OCI-LY3 (cell line): ENCODE results near the gene MAST1.

Source experiments
- H2AFZ ChIP-seq: fragments of 200-600, 300-600 bp; shearing (Covaris generic); 2 replicates; pipeline ENCODE4 v1.6.0; 2014; ENCODE audit warnings: antibody characterized with exemption, low read depth, low read length
- H3K27ac ChIP-seq: fragments of 200-600, 300-600 bp; sonication (generic); 2 replicates; pipeline ENCODE4 v1.5.1; 2014; ENCODE audit warnings: mild to moderate bottlenecking, low read length, moderate library complexity, mixed read lengths
- H3K27me3 ChIP-seq: fragments of 200-600, 300-600 bp; sonication (generic); 2 replicates; pipeline ENCODE4 v1.6.1; 2014; ENCODE audit warnings: low read depth, low read length, mixed read lengths
- H3K36me3 ChIP-seq: fragments of 200-600, 300-600 bp; sonication (generic); replicated peaks from 2 replicates; pipeline ENCODE3; 2014; ENCODE audit warnings: low read depth, low read length, mixed read lengths
- H3K4me1 ChIP-seq: fragments of 300-600, 200-600 bp; sonication (generic); 2 replicates; pipeline ENCODE4 v1.6.1; 2014; ENCODE audit warnings: low read length, mixed read lengths
- H3K4me2 ChIP-seq: fragments of 200-600, 300-600 bp; sonication (generic); 2 replicates; pipeline ENCODE4 v1.6.1; 2014; ENCODE audit warnings: low read length, mixed read lengths
- H3K4me3 ChIP-seq: fragments of 300-600, 200-600 bp; sonication (generic); 2 replicates; pipeline ENCODE4 v1.5.1; 2014; ENCODE audit warnings: antibody characterized with exemption, mild to moderate bottlenecking, low read length, moderate library complexity
- H3K79me2 ChIP-seq: fragments of 300-600, 200-600 bp; shearing (Covaris generic); 2 replicates; pipeline ENCODE4 v1.6.1; 2014; ENCODE audit warnings: mild to moderate bottlenecking, low read length, mixed read lengths
- H3K9ac ChIP-seq: fragments of 300-600, 200-600 bp; shearing (Covaris generic); 2 replicates; pipeline ENCODE4 v1.6.0; 2014; ENCODE audit warnings: mild to moderate bottlenecking, low read length, moderate library complexity
- H3K9me3 ChIP-seq: fragments of 200-600, 300-600 bp; shearing (Covaris generic); 2 replicates; pipeline ENCODE4 v1.6.1; 2014; ENCODE audit warnings: low read length, mixed read lengths; ENCODE audit not compliant: insufficient read depth
- H4K20me1 ChIP-seq: fragments of 200-600, 300-600 bp; sonication (generic); 2 replicates; pipeline ENCODE4 v1.6.1; 2016; ENCODE audit warnings: low read length, mixed read lengths; ENCODE audit not compliant: insufficient read depth
- CTCF ChIP-seq: fragments of 200-600, 300-600 bp; sonication (generic); IDR thresholded peaks from 2 replicates; pipeline ENCODE4 v1.5.1; 2014; ENCODE audit warnings: antibody characterized with exemption, low read length, low read depth
- EZH2phosphoT487 ChIP-seq: fragments of 200-600 bp; shearing (Covaris generic); IDR thresholded peaks from 2 replicates; pipeline ENCODE4 v1.6.1; 2018; ENCODE audit warnings: antibody characterized with exemption, mixed run types, low read depth

Gene MAST1

GRCh38 chr19:12833738-12834565 lies 4.4 kb upstream of the MAST1 start:
- Histone ChIP-seq H3K79me2 (no peaks in the 10 kb centered on the region), H3K4me2 (peak overlapping the region; percentile 86), H3K9me3 (no peaks in the 10 kb centered on the region), H3K27ac (no peak overlapping the region), H3K27me3 (peaks cover 21% of the 10 kb centered on the region), H3K4me3 (peak overlapping the region; percentile 90), H2AFZ (peak overlapping the region; percentile 91; the same call in 1 of the 2 replicates), H3K4me1 (peaks cover 22% of the 10 kb centered on the region), H4K20me1 (no peaks in the 10 kb centered on the region), H3K9ac (peak overlapping the region; percentile 69), H3K36me3 (no peaks in the 10 kb centered on the region)
- TF ChIP-seq EZH2phosphoT487 (no peak), CTCF (peak; percentile 19; the same call in 1 of the 2 replicates)

DNA sequence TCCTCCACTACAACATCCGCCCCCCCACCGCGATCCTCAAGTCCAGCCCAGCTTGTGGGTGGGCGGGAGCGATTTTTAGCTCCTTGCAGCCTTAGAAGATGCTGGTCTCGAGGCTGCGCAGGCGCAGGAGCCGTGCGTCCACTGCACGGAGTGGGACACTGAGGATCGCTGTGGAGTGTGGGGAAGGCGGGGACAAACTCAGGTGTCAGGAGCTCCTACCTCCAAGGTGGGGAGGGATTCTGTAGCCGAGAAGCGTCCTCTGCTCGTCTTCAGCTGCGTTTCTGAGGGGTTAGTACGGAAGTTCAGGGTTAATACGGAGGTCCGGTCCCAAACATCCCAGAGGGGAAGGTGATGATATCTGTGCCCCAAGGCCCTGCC lies 3.8 kb upstream of the MAST1 start, which contains the start of gene RTBDN:
Gene RTBDN, minus strand, starts transcription at position 14 of the 378 bp plus-strand sequence. CDS start 4,600 bp downstream, outside the sequence.
- H3K36me3 ChIP-seq: no peaks in the 10 kb centered on the region
- peak within 1 kb of the TSS; percentile 69 for H3K9ac ChIP-seq
- H3K9me3 ChIP-seq: no peaks in the 10 kb centered on the region
- H3K79me2 ChIP-seq: peaks cover 3% of the 10 kb centered on the region; the same call in 1 of the 2 replicates
- peak within 1 kb of the TSS; percentile 91; the same call in 1 of the 2 replicates for H2AFZ ChIP-seq
- H3K4me1 ChIP-seq: peaks cover 27% of the 10 kb centered on the region
- peaks cover 21% of the 10 kb centered on the region for H3K27me3 ChIP-seq
- peak within 1 kb of the TSS; percentile 86 for H3K4me2 ChIP-seq
- peak within 1 kb of the TSS; percentile 90 for H3K4me3 ChIP-seq
- H3K27ac ChIP-seq: no peak within 1 kb of the TSS
- TF ChIP-seq CTCF (no peak), EZH2phosphoT487 (no peak)
- H4K20me1 ChIP-seq: no peaks in the 10 kb centered on the region

GRCh38 chr19:12834976-12835757 lies 3.1 kb upstream of the MAST1 start:
- Histone ChIP-seq H3K4me1 (peaks cover 27% of the 10 kb centered on the region), H3K9ac (no peak overlapping the region), H3K36me3 (peaks cover 1% of the 10 kb centered on the region), H3K79me2 (peaks cover 3% of the 10 kb centered on the region; the same call in 1 of the 2 replicates), H2AFZ (no peak overlapping the region), H3K9me3 (no peaks in the 10 kb centered on the region), H3K4me2 (no peak overlapping the region), H3K27ac (no peak overlapping the region), H3K27me3 (peaks cover 21% of the 10 kb centered on the region), H3K4me3 (no peak overlapping the region), H4K20me1 (0 out of 2 replicates have a peak, but pooled peaks cover 1% of the 10 kb centered on the region)
- TF ChIP-seq EZH2phosphoT487 (no peak), CTCF (no peak)

DNA sequence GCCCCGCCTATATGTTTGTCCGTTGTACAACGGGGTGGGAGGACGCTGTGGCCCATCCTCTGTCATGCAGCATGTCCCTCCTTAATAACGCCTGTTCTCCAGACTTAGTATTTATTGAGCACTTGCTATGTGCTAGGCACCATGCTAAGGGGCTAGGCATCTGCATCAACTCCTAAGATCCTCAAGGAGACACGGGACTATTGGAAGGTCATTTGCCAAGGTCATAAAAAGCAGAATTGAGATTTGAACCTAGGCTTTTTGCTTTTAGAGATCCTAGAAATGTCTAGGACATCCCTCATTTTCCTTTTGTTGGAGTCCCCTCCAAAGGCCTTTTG lies 1.8 kb upstream of the MAST1 start:
- H3K4me2 ChIP-seq: no peak overlapping the region
- TF ChIP-seq EZH2phosphoT487 (no peak), CTCF (no peak)
- H3K27me3 ChIP-seq: peaks cover 20% of the 10 kb centered on the region
- no peaks in the 10 kb centered on the region for H3K9me3 ChIP-seq
- H2AFZ ChIP-seq: no peak overlapping the region
- H3K4me3 ChIP-seq: no peak overlapping the region
- peaks cover 8% of the 10 kb centered on the region for H3K36me3 ChIP-seq
- H3K27ac ChIP-seq: no peak overlapping the region
- 0 out of 2 replicates have a peak, but pooled peaks cover 6% of the 10 kb centered on the region for H4K20me1 ChIP-seq
- H3K9ac ChIP-seq: no peak overlapping the region
- H3K4me1 ChIP-seq: peaks cover 27% of the 10 kb centered on the region
- peaks cover 3% of the 10 kb centered on the region; the same call in 1 of the 2 replicates for H3K79me2 ChIP-seq
